SW 1271 (cell line): ENCODE measurements around the gene NBEAL2.
"Not testable (repeated sequence)": the region's sequence is repeated elsewhere in the genome, so short reads cannot be mapped to it uniquely, and the experiment has no call there.

Experiments
- DNase-seq, 2 experiments: peaks; one replicate each; lab custom pipeline; 2025; lab: John Stamatoyannopoulos, UW

Gene NBEAL2

DNA sequence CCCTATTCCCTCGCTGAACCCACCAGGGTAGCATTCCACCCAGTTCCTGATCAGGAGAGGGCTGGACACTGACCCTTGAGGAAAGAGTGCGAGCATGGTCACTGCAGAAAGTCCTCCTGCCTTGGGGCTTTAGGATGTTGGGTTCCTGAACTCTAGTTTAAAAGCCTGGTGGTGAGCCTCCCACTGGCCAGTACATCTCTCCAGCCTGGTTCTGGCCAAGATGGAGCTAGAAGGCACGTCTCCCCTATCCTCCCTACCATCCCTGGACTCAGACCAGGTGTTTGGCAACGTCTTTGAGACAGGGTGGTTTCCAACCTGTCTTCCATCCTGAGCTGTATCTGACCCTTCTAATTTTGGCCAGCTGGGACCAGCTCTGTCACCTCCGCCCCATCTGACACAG lies 31.4 kb downstream of the NBEAL2 start:
- DNase-seq = no peak

DNA sequence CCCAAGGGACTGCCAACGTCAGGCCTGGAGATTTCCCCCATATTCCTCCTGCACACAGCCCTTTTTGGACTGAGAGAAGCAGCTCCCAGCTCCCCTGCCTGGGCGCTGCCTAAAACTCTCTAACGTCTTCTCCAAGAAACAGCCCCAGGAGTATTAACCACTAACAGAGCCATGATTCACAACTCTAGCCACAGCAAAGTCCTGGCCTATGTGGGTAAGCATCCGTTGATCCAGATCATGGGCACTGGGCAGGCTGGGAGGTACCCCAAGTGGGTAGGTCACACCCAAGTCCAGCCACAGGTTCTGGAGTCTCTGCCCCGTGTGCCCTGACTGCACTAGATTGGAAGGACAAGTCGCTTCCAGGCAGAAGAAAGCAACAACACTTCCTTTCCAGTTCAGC lies 31.9 kb downstream of the NBEAL2 start:
- DNase-seq = no peak

DNA sequence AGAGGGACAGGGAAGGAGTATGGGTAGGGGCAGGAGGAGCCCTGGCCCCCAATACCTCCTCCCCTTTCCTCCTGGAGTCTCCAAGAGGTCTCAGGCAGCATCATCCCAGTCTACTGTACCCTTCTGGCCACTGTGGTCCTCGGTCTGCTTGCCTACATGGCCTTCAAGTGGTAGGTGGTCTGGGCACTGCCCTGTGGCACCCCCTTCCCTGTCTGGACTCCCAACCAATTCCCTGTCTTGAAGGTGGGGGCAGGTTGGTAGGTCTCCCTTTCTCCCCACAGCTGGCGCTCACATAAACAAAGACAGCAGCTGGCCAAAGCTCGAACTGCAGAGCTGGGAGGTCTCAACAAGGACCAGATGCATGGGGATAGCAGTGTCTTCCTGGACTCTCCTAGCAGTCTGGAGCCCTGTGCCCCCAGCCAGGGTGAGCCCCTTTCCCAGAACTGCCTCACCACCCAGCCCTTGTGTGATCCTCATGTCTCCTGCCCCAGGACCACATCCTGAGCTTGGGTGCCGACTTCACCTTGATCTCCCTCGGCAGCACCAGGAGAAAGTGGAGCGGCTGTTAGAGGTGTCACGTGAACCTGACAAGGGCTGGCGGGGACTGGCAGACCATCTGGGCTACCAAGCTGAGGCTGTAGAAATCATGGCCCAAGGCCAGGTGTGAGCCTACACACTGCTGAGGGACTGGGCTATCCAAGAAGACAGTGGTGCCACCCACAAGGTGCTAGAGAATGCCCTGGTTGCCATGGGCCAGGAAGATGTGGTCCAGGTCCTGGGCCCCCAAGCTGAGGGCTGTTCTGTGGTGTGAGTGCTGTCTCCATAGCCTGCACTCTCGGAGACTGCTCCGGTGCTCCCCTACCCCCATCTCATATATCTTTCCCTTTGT lies 33.1 kb downstream of the NBEAL2 start:
- DNase-seq = no peak

DNA sequence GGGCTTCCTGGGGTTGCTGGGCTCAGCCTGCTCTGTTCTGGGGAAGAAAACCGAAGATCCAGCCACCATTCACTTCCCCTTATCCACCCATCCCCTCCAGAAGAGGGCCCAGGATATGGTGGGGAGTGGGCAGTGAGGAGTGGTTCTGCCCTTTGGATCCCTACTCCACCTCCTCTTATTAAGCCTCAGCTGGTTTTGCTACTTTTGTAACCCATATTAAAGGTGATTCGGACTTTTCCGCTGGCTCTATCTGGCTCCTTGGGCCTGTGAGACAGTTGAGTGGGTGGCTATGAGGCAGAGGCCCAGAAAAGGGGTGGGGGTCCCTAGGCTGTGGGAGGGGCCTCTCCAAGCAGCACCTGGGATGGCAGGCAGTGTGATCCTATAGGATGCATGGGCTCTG lies 33.8 kb downstream of the NBEAL2 start:
- no peak for DNase-seq

DNA sequence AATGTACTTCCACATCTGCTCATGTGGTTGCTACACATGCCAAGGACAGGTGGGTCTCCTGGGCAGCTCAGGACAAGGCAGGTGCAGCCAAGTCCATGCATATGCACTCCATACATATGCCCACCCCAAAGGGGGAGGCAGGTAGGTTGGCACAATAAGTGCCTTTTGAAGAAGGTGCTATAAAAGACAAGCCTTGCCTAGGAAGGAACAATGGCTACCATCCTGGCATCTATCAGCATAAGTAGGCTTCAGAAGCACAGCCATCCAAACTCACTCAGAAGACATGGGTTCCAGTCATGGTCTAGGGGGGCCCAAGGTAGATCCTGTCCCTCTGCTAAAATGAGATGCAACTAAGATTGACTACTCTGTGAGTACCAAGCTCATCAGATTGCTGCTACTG lies 34.6 kb downstream of the NBEAL2 start:
- DNase-seq = no peak

DNA sequence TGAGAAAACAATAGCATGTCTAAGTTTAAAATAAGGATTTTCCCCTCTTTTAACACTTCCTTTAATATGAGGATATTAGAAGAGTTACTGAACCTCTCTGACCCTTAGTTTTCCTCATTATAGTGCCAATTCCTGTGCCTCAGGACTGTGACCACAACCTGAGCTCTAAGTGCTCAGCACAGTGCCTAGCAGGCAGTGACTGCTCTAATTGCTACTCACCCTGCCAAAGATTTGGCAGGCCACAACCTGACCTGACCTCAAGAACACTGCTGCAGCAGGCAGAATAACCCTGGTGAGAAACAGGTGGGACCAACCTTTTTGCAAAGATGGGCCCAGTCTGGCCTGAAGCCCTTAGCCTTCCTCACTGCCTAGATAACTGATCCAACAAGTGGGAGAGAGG lies 35.7 kb downstream of the NBEAL2 start:
- DNase-seq = no peak

DNA sequence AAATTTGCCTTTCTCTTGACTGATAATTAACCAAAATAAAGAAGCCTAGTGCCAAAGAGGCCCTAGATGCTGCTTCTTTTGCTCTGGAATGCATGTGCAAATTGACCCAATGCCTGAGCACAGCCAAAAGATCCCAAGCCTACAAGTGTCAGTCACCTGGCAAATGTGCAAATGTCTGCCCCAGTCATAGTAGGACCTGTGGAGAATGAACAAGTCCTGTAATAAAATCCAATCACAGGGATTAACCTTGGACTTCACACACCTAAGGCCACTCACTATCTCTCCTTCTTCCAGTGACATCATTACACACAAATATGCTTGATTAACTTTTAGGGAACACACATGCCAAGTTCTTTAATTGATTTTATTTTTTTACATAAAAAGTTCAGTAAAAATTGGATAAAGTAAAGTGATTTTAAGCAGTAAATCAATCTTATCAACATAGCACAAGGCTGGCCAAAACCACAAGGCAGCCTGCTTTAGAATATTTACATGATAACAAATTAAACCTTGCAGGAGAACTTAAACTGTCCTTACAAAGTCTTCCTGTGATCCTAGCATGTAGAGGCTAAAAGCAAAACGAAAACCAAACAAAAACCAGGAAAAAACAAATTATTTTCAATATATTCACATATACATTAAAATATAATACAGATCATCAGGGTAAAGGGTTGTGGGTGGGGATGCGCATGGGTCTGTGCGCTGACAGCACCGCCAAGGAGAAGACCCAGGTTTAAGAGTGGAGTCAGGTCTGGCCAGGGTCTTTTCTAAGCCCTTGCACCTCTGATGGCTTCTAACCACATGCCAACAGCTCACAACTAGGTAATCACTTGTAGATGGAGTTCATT lies 36.8 kb downstream of the NBEAL2 start:
- DNase-seq = no peak

DNA sequence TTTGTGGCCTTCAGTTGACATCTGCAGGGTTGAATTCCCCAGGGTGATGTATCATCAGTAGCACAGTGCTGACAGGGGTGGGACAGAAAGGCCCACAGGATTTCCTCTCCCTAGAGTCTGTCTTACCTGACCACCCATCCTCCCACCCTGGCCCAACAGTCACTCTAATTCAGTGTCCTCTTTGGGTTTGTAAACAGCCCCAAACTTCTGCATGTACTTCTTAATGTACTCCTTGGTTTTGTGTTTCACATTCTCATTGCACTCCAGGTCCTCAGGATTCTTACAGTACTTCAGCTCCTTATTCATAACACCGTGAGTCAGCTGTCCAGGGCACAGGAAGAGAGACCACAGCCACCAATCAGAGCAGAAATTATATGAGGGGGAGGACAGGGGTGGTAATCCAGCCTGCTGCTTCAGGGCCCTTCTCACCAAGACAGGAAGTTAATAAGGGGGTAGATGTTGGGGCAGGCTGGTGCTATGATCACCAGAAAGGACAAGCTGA lies 37.5 kb downstream of the NBEAL2 start:
- DNase-seq = peak in 1 of 2 experiments; percentile 29

DNA sequence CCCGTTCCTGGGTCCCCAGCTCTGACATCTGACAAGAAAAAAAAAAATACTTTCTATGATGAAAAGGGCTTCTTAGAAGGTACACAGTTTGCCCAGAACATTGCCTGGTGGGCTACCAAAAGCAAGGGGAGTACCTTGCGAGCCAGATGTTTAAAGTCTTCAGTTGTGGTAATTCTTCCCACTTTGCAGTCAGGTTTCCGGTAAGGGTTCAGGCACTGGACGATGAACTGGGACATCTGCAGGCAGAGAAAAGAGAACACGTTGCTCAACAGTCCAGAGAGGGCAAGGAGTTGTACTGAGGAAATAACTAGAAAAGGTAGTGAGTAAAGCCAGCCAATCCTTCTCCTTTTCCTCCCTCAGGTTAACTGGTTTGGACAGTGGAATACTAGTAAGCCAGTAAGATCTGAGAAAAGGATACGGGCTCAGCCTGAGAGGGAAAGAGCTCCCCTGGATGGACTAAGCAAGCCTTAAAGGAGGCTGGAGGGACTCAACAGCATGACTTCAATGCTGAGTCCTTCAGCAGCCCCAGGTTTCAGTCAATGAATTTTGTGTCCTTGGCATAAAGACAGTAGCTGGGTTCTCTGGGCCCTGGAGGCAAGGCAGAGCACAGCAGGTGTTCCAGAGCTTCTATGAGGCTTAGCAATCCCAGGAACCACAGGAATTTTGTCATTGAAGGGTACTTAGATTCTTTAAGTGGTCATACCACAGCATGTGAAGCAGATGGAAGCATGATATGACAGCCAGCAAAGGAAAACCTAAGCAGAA lies 38.2 kb downstream of the NBEAL2 start:
- DNase-seq = peak in 1 of 2 experiments; percentile 35

DNA sequence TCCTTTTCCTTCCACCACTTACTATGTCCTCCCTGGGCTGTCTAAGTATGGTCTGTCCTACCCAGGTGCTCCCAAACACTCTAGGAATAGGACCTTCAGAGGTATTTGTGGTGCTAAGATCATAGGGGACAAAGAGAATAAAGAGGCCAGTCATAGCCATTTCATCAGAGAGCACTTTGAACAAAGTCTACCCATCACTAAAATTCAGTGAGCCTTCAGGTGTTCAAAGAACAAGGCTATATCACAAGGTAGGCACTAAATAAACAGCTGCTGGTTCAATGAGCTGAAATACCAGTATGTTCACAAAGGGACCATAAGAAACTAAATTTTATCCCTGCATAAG lies 38.8 kb downstream of the NBEAL2 start:
- no peak for DNase-seq

DNA sequence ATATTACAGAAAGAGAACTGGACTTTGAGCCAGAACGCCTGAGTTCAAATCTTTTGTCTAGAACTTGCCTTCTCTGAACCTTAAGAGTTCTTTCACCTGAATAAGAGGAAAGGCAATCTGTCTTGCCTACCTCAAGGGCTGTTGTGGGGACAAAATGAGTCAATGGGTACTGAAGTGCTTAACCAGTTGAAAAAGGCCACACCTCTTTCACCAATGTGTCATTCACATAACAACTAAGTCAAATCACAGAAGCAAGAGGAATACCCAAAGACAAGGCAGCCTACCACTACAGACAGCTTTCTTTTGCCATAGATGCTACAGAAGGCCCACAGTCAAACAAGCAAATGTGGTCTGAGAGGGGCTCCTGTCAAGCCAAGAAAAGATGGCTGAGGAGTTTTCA lies 39.7 kb downstream of the NBEAL2 start:
- no peak for DNase-seq

DNA sequence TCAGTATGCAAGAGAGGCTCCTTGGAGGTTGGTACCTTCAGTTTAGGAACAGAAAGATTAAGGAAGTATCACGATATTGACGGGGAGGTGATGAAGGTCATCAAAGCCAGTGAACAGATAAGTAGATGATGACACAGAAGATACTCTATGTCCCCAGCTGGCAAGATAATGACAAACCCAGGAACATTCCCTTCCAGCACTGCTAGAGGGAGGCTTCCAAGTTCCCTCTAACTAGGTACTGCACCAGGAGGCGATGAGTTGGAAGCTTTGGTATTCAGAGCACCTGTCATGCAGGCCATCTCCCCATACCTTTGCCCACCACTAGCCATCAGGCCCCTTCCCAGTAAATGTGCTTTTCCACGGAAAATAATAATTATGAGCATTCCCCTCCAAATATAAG lies 40.8 kb downstream of the NBEAL2 start:
- DNase-seq = no peak

DNA sequence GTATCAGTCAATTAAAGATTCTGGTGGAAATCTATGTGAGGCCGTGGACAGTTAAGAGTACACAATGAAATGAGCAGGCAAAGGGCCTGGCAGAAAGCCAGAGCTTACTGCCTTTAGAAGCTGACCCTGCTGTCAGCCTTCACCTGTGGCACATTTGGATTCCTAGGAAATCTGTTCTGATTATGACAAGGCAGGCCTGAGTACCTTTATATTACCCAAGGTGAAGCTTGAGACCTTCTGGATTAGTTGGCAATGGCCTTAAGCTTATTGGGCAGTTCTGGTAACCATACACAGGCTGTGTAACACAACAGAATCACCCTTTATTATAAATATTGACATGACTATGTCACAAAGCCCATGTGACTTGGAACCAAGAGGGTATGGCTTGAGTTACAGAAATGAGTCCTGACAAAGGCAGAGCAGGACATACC lies 43.2 kb downstream of the NBEAL2 start:
- no peak for DNase-seq

DNA sequence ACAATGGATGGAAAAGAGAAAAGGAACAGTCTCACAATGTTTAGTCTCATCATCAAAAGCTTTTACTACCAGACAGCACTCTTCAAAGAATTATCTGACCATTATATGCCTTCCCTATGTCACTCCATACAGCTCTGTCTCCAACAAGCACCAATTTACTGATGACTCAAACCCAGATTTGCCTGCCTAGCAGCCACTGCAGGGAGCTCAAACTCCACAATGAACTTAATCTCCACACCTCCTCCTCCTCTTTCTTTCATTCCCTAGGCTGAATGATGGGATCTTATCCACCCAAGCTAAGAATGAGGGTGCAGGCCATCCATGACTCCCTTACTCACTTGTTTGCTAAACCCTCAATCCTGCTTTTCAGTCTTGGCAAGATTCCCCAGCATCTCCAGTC lies 45.5 kb downstream of the NBEAL2 start:
- no peak for DNase-seq

DNA sequence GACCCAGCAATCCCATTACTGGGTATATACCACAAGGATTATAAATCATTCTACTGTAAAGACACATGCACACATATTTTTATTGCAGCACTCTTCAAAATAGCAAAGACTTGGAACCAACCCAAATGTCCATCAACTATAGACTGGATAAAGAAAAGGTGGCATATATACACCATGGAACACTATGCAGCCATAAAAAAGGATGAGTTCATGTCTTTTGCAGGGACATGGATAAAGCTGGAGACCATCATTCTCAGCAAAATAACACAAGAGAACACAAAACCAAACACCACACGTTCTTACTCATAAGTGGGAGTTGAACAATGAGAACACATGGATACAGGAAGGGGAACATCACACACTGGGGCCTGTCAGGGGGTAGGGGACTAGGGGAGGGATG lies 47.0 kb downstream of the NBEAL2 start:
- DNase-seq = not testable (repeated sequence)

DNA sequence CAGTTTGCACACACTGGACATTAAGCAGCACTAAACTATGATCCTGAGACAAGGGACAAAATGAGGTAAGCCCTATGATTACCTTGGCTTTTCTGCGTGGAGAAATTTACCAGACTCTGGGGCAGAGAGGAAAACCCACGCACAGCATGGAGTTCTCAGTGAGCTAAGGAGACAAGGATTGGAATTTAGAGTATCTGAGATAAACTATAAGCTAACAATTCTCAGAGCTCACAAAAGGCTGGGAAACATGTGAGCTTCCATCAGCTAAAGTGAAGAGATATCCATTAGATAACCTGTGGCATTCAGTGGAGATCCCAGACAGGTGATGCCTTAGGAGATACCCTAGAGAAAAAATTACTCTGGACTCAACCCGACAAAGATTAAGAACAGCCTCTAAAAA lies 48.7 kb downstream of the NBEAL2 start:
- no peak for DNase-seq

DNA sequence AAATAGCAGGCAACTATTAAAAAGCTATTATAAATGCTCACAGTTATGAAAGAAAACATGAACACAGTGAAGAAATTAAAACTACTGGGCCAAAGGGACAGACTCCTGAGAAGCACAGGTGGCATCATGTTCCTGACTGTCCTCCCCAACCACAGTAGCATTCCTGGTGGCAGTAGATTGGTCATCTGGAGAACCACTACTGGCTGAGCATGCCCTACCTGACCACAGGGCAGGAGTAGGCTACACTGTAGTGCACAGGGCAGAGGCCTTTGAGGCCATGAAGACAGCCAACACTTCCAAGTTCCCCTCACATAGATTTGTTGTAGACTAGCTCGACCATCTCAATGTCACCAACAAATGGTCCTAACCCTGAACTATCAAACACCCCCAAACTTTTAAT lies 49.2 kb downstream of the NBEAL2 start:
- no peak for DNase-seq

DNA sequence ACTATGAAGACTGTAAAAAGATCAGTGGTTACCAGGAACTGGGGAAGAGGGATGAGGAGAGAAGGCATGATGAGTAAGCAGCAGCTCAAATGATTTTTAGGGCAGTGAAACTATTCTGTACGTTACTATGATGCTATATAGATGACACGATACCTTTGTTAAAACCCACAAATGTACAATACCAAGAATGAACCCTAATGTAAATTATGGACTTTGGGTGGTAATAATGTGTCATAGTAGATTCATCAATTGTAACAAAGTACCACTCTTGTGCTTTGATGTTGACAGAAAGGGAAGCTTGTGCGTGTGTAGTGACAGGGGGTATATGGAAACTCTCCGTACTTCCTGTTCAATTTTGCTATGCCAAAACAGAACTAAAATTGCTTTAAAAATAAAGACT lies 51.6 kb downstream of the NBEAL2 start:
- DNase-seq = not testable (repeated sequence)

DNA sequence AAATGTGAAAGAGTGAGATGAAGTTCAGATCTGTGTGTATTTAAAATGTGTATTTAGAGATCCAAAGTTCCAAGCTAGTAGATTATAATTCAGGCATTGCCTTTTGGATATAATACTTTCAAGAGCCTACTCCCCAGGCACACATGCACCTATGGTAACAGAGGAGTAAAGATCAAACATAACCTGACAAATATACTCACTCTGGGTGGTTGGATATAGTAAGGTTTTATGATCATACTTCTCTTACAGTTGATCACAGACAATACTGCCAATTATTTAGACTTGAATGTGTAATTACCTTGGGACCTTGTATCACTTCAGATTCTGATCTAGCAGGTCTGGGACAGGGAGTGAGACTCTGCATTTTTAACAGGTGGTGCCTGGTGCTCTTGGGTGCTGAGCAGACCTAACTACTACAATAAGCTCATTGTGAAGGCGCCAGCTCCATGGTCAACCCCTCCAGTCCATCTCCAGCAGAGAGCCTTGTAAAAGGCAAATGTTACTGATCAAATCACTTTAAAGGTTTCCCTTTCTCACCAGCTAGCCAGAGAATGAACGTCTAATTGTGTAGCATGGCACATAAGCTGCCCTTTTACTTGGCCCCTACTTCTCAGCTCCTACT lies 55.5 kb downstream of the NBEAL2 start:
- no peak for DNase-seq

DNA sequence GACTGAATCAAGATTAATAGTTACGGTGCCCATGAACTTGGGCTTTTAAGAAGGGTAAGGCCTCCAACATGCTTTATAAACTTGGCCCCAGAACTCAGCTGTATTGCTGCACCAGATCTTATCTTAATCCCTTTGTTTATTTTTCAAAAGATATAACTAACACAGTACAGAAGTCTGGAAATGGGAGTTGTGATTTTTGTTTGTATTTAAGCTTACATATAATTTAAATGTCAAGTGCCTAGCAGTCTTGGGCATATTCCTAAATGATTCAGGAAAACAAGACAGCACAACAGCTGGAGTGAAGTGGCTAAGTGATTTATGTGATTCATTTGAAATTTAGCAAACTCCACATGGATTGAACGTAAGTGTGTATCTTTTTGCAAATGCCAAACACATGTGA lies 56.2 kb downstream of the NBEAL2 start:
- DNase-seq = no peak

DNA sequence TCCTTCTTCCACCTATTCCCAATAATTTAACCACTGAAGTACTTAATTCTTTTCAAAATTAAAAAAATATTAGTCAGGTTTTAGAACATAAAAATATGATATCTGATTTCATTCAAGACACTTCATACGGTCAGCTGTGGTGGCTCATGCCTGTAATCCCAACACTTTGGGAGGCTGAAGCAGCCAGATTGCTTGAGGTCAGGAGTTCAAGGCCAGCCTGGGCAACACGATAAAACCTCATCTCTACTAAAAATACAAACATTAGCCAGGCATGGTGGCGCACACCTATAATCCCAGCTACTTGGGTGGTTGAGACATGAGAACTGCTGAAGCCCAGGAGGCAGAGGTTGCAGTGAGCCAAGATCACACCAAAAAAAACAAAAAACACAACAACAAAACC lies 56.7 kb downstream of the NBEAL2 start:
- no peak for DNase-seq

DNA sequence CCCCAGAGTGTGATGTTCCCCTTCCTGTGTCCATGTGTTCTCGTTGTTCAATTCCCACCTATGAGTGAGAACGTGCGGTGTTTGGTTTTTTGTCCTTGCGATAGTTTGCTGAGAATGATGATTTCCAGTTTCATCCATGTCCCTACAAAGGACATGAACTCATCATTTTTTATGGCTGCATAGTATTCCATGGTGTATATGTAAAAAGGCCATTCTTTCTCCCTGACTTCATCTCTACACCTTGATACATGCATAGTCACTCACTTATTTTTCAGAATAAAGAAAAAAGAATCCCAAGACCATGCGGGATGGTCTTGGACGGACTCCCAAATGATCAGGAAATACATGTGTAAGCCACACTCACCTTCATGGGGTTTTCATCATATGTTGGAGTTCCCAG lies 57.8 kb downstream of the NBEAL2 start:
- DNase-seq = not testable (repeated sequence)
